ENCODE measurements around the gene TNPO1.

Gene TNPO1

GRCh38 chr5:72818866-72819534 is 2.5 kb downstream of the TNPO1 start:
- DNase-seq (ENCODE audit: low spot score) = peak; percentile 50

GRCh38 chr5:72821776-72822175 is 5.3 kb downstream of the TNPO1 start:
- DNase-seq (ENCODE audit: low spot score) = no peak

- DNase-seq (ENCODE audit: low spot score) = no peak
Observed at GRCh38 chr5:72822944-72823343, 6.5 kb downstream of the TNPO1 start.

- DNase-seq (ENCODE audit: low spot score) = no peak
Observed at GRCh38 chr5:72829707-72830106, 13.2 kb downstream of the TNPO1 start.

GRCh38 chr5:72830362-72830761 is 13.9 kb downstream of the TNPO1 start:
- no peak for DNase-seq (ENCODE audit: low spot score)

- DNase-seq (ENCODE audit: low spot score) = no peak
Observed at GRCh38 chr5:72831685-72832084, 15.2 kb downstream of the TNPO1 start.

- no peak for DNase-seq (ENCODE audit: low spot score)
Observed at GRCh38 chr5:72834924-72835323, 18.5 kb downstream of the TNPO1 start.

- DNase-seq (ENCODE audit: low spot score) = no peak
Observed at GRCh38 chr5:72835633-72836032, 19.2 kb downstream of the TNPO1 start.

- no peak for DNase-seq (ENCODE audit: low spot score)
Observed at GRCh38 chr5:72836810-72837209, 20.3 kb downstream of the TNPO1 start.

GRCh38 chr5:72837524-72838096 is 21.1 kb downstream of the TNPO1 start:
- no peak for DNase-seq (ENCODE audit: low spot score)

GRCh38 chr5:72840041-72840440 is 23.6 kb downstream of the TNPO1 start:
- DNase-seq (ENCODE audit: low spot score) = no peak

- no peak for DNase-seq (ENCODE audit: low spot score)
Observed at GRCh38 chr5:72841756-72842535, 25.5 kb downstream of the TNPO1 start.

GRCh38 chr5:72842816-72843215 is 26.4 kb downstream of the TNPO1 start:
- no peak for DNase-seq (ENCODE audit: low spot score)

- DNase-seq (ENCODE audit: low spot score) = no peak
Observed at GRCh38 chr5:72844218-72844603, 27.8 kb downstream of the TNPO1 start.

GRCh38 chr5:72845889-72846288 is 29.4 kb downstream of the TNPO1 start:
- DNase-seq (ENCODE audit: low spot score) = no peak

GRCh38 chr5:72846483-72846882 is 30.0 kb downstream of the TNPO1 start:
- no peak for DNase-seq (ENCODE audit: low spot score)

GRCh38 chr5:72847439-72847838 is 31.0 kb downstream of the TNPO1 start:
- DNase-seq (ENCODE audit: low spot score) = no peak

- peak; percentile 93 for DNase-seq (ENCODE audit: low spot score)
Observed at GRCh38 chr5:72847989-72848473, 31.6 kb downstream of the TNPO1 start.

GRCh38 chr5:72848474-72849428 is 32.3 kb downstream of the TNPO1 start:
- peak; percentile 40 for DNase-seq (ENCODE audit: low spot score)

GRCh38 chr5:72849546-72849945 is 33.1 kb downstream of the TNPO1 start:
- no peak for DNase-seq (ENCODE audit: low spot score)

GRCh38 chr5:72850113-72850512 is 33.7 kb downstream of the TNPO1 start:
- no peak for DNase-seq (ENCODE audit: low spot score)

GRCh38 chr5:72852356-72852755 is 35.9 kb downstream of the TNPO1 start:
- no peak for DNase-seq (ENCODE audit: low spot score)

Measured in putamen (tissue), 1 donor.